Testis (tissue), 2 donors: ENCODE data around the gene DCAF17.

Experiments used
- POLR2A ChIP-seq: fragments of 450-650 bp; IDR thresholded peaks from one replicate; pipeline ENCODE4 v1.6.1; 2017; ENCODE audit warnings: antibody characterized with exemption, mild to moderate bottlenecking, moderate library complexity
- TF ChIP-seq, protein P1 (sequence below), 3 experiments: fragments of 450-650 bp in 2 of 3; fragments of 200-600 bp in 1 of 3; sonication (generic) in 1 of 3; IDR thresholded peaks; one replicate each; pipeline ENCODE4 v1.5.1; 2016 to 2019; ENCODE audit warnings: antibody characterized with exemption in 3 of 3, mild to moderate bottlenecking in 2 of 3, moderate library complexity in 1 of 3

DNA sequence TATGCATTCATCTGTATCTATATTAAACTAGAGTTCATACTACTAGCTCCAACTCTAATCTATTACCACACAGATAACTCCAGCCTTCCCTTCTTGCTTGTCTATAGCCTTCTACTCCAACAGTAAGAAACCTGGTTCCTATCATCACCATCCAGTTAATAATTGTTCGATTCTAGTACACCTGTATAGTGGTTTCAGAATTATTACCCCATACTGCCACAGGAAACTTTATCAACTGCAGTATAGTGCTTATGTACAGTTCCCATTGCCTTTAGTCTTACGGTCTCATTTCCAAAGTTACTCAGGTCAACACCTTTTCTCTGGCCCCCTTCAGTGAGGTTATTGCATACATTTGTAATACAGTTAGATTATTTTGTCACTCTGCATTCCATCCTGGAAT lies 14.7 kb upstream of the DCAF17 start:
- TF ChIP-seq, protein P1, sequence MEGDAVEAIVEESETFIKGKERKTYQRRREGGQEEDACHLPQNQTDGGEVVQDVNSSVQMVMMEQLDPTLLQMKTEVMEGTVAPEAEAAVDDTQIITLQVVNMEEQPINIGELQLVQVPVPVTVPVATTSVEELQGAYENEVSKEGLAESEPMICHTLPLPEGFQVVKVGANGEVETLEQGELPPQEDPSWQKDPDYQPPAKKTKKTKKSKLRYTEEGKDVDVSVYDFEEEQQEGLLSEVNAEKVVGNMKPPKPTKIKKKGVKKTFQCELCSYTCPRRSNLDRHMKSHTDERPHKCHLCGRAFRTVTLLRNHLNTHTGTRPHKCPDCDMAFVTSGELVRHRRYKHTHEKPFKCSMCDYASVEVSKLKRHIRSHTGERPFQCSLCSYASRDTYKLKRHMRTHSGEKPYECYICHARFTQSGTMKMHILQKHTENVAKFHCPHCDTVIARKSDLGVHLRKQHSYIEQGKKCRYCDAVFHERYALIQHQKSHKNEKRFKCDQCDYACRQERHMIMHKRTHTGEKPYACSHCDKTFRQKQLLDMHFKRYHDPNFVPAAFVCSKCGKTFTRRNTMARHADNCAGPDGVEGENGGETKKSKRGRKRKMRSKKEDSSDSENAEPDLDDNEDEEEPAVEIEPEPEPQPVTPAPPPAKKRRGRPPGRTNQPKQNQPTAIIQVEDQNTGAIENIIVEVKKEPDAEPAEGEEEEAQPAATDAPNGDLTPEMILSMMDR (IDR thresholded peaks at IDR 0.05), result no peak
- no peak for TF ChIP-seq POLR2A
